ENCODE data around the gene TMEM88.

Gene TMEM88

GRCh38 chr17:7878234-7878633, 23.4 kb downstream of the TMEM88 start:
- TF ChIP-seq POLR2AphosphoS5 (IDR thresholded peaks at IDR 0.05; ENCODE audit: low read depth, low read length) (no peak), SIN3A (IDR thresholded peaks at IDR 0.05; ENCODE audit: borderline replicate concordance, insufficient read depth, low read length) (no peak), FOXP2 (optimal IDR thresholded peaks at IDR 0.05; ENCODE audit: borderline replicate concordance, extremely low read depth, extremely low read length, insufficient read depth) (no peak)
- TF ChIP-seq, protein P1, sequence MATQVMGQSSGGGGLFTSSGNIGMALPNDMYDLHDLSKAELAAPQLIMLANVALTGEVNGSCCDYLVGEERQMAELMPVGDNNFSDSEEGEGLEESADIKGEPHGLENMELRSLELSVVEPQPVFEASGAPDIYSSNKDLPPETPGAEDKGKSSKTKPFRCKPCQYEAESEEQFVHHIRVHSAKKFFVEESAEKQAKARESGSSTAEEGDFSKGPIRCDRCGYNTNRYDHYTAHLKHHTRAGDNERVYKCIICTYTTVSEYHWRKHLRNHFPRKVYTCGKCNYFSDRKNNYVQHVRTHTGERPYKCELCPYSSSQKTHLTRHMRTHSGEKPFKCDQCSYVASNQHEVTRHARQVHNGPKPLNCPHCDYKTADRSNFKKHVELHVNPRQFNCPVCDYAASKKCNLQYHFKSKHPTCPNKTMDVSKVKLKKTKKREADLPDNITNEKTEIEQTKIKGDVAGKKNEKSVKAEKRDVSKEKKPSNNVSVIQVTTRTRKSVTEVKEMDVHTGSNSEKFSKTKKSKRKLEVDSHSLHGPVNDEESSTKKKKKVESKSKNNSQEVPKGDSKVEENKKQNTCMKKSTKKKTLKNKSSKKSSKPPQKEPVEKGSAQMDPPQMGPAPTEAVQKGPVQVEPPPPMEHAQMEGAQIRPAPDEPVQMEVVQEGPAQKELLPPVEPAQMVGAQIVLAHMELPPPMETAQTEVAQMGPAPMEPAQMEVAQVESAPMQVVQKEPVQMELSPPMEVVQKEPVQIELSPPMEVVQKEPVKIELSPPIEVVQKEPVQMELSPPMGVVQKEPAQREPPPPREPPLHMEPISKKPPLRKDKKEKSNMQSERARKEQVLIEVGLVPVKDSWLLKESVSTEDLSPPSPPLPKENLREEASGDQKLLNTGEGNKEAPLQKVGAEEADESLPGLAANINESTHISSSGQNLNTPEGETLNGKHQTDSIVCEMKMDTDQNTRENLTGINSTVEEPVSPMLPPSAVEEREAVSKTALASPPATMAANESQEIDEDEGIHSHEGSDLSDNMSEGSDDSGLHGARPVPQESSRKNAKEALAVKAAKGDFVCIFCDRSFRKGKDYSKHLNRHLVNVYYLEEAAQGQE (IDR thresholded peaks at IDR 0.05; ENCODE audit: insufficient read depth in 1 of 2, low read depth in 2 of 2, low read length in 2 of 2): no peak

GRCh38 chr17:7880076-7880868, 25.4 kb downstream of the TMEM88 start:
- TF ChIP-seq, protein P1 (IDR thresholded peaks at IDR 0.05; ENCODE audit: insufficient read depth in 1 of 2, low read depth in 2 of 2, low read length in 2 of 2): no peak

- TF ChIP-seq POLR2AphosphoS5 (IDR thresholded peaks at IDR 0.05; ENCODE audit: low read depth, low read length): no peak
These were observed 26.6 kb downstream of the TMEM88 start for GRCh38 chr17:7881276-7882054.

- no peak for TF ChIP-seq FOXP2 (optimal IDR thresholded peaks at IDR 0.05; ENCODE audit: borderline replicate concordance, extremely low read depth, extremely low read length, insufficient read depth)
- no peak for TF ChIP-seq POLR2AphosphoS5 (IDR thresholded peaks at IDR 0.05; ENCODE audit: low read depth, low read length)
- TF ChIP-seq, protein P1 (IDR thresholded peaks at IDR 0.05; ENCODE audit: insufficient read depth in 1 of 2, low read depth in 2 of 2, low read length in 2 of 2): no peak
- TF ChIP-seq SIN3A (IDR thresholded peaks at IDR 0.05; ENCODE audit: borderline replicate concordance, insufficient read depth, low read length): no peak
- no peak for TF ChIP-seq TAF1 (IDR thresholded peaks at IDR 0.05; ENCODE audit: borderline replicate concordance, insufficient read depth, low read length)
These were observed 27.2 kb downstream of the TMEM88 start for GRCh38 chr17:7882068-7882467.

DNA sequence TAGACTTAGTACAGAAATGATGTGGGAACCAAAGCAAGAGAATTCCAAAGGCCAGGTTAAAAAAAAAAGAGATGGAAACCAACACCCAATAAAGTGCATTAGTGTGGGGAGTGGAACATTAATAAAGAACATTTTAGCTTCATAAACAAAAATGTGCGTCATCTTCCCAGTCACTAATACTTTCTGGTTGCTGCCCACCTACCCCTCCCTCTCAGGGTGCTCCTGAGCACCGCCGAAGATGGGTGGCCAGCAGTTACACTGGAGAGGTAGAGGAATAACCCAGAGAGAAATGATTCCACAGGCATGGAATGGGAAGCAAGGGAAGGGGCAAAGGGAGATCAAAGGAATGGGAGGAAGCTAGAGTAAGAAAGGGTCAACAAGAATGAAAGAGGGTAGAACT, 27.8 kb downstream of the TMEM88 start:
- TF ChIP-seq SIN3A (IDR thresholded peaks at IDR 0.05; ENCODE audit: borderline replicate concordance, insufficient read depth, low read length): no peak
- TF ChIP-seq POLR2AphosphoS5 (IDR thresholded peaks at IDR 0.05; ENCODE audit: low read depth, low read length): no peak
- TF ChIP-seq FOXP2 (optimal IDR thresholded peaks at IDR 0.05; ENCODE audit: borderline replicate concordance, extremely low read depth, extremely low read length, insufficient read depth): no peak
- TF ChIP-seq, protein P1 (IDR thresholded peaks at IDR 0.05; ENCODE audit: insufficient read depth in 1 of 2, low read depth in 2 of 2, low read length in 2 of 2): no peak
- no peak for TF ChIP-seq TAF1 (IDR thresholded peaks at IDR 0.05; ENCODE audit: borderline replicate concordance, insufficient read depth, low read length)

Measured in PFSK-1 (cell line).